Measurements from ENCODE around the gene CACNB1. TPM values are rescaled to one million over a fixed set of nuclear protein-coding genes. Genes with fewer than 3 reads are reported as not detected.

The CACNB1 gene
- total RNA-seq, 1 donor: 5.8 TPM

- peak; percentile 75 for TF ChIP-seq CTCF (IDR thresholded peaks at IDR 0.05; ENCODE audit: extremely low read depth, low read depth, low read length)
- Histone ChIP-seq H3K79me2 (ENCODE audit: insufficient read depth, low read length) (no peaks in the 10 kb centered on the region), H3K4me1 (ENCODE audit: insufficient read depth, low read length) (peaks cover 6% of the 10 kb centered on the region), H3K36me3 (ENCODE audit: insufficient read depth, low read length) (peaks cover 29% of the 10 kb centered on the region), H4K20me1 (ENCODE audit: insufficient read depth, low read length) (peaks cover 18% of the 10 kb centered on the region), H3K27ac (ENCODE audit: low read depth, low read length) (no peak overlapping the region), H3K27me3 (ENCODE audit: insufficient read depth, low read length) (no peaks in the 10 kb centered on the region), H3K4me2 (ENCODE audit: insufficient read depth, low read length) (no peak overlapping the region), H2AFZ (ENCODE audit: low read length) (no peak overlapping the region), H3K4me3 (ENCODE audit: insufficient read depth, low read length) (no peak overlapping the region), H3K9me3 (ENCODE audit: low read depth, low read length) (no peaks in the 10 kb centered on the region)
- DNase-seq (ENCODE audit: insufficient read length, low spot score, missing footprints): peak; percentile 95
Observed at GRCh38 chr17:39174920-39175694, 22.4 kb downstream of the CACNB1 start.

- Histone ChIP-seq H3K79me2 (ENCODE audit: insufficient read depth, low read length) (no peaks in the 10 kb centered on the region), H3K27ac (ENCODE audit: low read depth, low read length) (no peak overlapping the region)
Observed at GRCh38 chr17:39173526-39174274, 23.8 kb downstream of the CACNB1 start.

GRCh38 chr17:39173080-39173479 lies 24.4 kb downstream of the CACNB1 start:
- H3K27ac ChIP-seq (ENCODE audit: low read depth, low read length): no peak overlapping the region

More at GRCh38 chr17:39173526-39174274, 23.8 kb downstream of the CACNB1 start:
- Histone ChIP-seq H3K36me3 (ENCODE audit: insufficient read depth, low read length) (peaks cover 29% of the 10 kb centered on the region), H3K4me1 (ENCODE audit: insufficient read depth, low read length) (peaks cover 4% of the 10 kb centered on the region), H3K9me3 (ENCODE audit: low read depth, low read length) (no peaks in the 10 kb centered on the region), H2AFZ (ENCODE audit: low read length) (no peak overlapping the region), H3K4me2 (ENCODE audit: insufficient read depth, low read length) (no peak overlapping the region), H4K20me1 (ENCODE audit: insufficient read depth, low read length) (peaks cover 18% of the 10 kb centered on the region), H3K4me3 (ENCODE audit: insufficient read depth, low read length) (no peak overlapping the region), H3K27me3 (ENCODE audit: insufficient read depth, low read length) (no peaks in the 10 kb centered on the region)
- no peak for TF ChIP-seq CTCF (IDR thresholded peaks at IDR 0.05; ENCODE audit: extremely low read depth, low read depth, low read length)
- peak; percentile 73 for DNase-seq (ENCODE audit: insufficient read length, low spot score, missing footprints)

More at GRCh38 chr17:39173080-39173479, 24.4 kb downstream of the CACNB1 start:
- H3K36me3 ChIP-seq (ENCODE audit: insufficient read depth, low read length): peaks cover 29% of the 10 kb centered on the region
- H3K9me3 ChIP-seq (ENCODE audit: low read depth, low read length): no peaks in the 10 kb centered on the region
- H3K4me1 ChIP-seq (ENCODE audit: insufficient read depth, low read length): no peaks in the 10 kb centered on the region
- peaks cover 18% of the 10 kb centered on the region for H4K20me1 ChIP-seq (ENCODE audit: insufficient read depth, low read length)
- no peaks in the 10 kb centered on the region for H3K27me3 ChIP-seq (ENCODE audit: insufficient read depth, low read length)
- no peak overlapping the region for H3K4me2 ChIP-seq (ENCODE audit: insufficient read depth, low read length)
- no peak for TF ChIP-seq CTCF (IDR thresholded peaks at IDR 0.05; ENCODE audit: extremely low read depth, low read depth, low read length)
- DNase-seq (ENCODE audit: insufficient read length, low spot score, missing footprints): peak; percentile 37
- H3K4me3 ChIP-seq (ENCODE audit: insufficient read depth, low read length): no peak overlapping the region
- no peaks in the 10 kb centered on the region for H3K79me2 ChIP-seq (ENCODE audit: insufficient read depth, low read length)
- H2AFZ ChIP-seq (ENCODE audit: low read length): no peak overlapping the region

Measured in osteoblast (primary cell).